ENCODE data around the gene DGKG. TPM values are rescaled to one million over a fixed set of nuclear protein-coding genes. Genes with fewer than 3 reads are reported as not detected.

Gene DGKG
- total RNA-seq, 1 donor from 2014 or later: 5.7 TPM

DNA sequence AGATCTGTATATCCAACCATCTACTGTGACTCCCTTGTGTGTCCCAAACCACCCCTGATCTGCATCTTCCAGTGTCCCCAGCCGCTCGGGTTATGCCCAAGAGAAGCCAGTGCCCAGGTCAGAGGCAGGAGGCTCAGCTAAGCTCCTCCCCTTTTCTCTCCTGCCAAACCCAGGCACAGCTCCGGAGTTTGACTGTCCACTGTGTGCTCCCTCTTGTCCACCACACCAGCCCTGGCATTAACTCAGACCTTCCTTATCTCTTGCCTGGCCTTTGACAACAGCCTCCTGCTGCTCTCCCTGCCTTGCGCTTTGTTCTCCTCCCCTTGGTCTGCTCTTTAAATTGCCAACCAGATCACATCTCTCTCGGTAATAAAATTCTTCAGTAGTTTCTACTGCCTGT lies 39.3 kb downstream of the DGKG start:
- TF ChIP-seq, protein P1, sequence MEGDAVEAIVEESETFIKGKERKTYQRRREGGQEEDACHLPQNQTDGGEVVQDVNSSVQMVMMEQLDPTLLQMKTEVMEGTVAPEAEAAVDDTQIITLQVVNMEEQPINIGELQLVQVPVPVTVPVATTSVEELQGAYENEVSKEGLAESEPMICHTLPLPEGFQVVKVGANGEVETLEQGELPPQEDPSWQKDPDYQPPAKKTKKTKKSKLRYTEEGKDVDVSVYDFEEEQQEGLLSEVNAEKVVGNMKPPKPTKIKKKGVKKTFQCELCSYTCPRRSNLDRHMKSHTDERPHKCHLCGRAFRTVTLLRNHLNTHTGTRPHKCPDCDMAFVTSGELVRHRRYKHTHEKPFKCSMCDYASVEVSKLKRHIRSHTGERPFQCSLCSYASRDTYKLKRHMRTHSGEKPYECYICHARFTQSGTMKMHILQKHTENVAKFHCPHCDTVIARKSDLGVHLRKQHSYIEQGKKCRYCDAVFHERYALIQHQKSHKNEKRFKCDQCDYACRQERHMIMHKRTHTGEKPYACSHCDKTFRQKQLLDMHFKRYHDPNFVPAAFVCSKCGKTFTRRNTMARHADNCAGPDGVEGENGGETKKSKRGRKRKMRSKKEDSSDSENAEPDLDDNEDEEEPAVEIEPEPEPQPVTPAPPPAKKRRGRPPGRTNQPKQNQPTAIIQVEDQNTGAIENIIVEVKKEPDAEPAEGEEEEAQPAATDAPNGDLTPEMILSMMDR (IDR thresholded peaks at IDR 0.05): no peak
- H3K9me3 ChIP-seq: no peaks in the 10 kb centered on the region
- no peak overlapping the region for H3K27ac ChIP-seq
- no peaks in the 10 kb centered on the region for H3K27me3 ChIP-seq (ENCODE audit: low read depth)
- no peak overlapping the region for H3K4me3 ChIP-seq
- no peaks in the 10 kb centered on the region for H3K4me1 ChIP-seq
- DNase-seq (no peak), ATAC-seq (no peak)
- intact Hi-C loops (cut with DNase I): no loop called here
- H3K36me3 ChIP-seq: no peaks in the 10 kb centered on the region

GRCh38 chr3:186321746-186322145 lies 40.3 kb downstream of the DGKG start:
- no peak for DNase-seq
- no peak for ATAC-seq
- no peaks in the 10 kb centered on the region for H3K9me3 ChIP-seq
- H3K4me3 ChIP-seq: no peak overlapping the region
- TF ChIP-seq, protein P1 (IDR thresholded peaks at IDR 0.05): no peak
- intact Hi-C loops (cut with DNase I): no loop called here
- H3K27ac ChIP-seq: no peak overlapping the region
- H3K27me3 ChIP-seq (ENCODE audit: low read depth): no peaks in the 10 kb centered on the region
- H3K36me3 ChIP-seq: no peaks in the 10 kb centered on the region
- no peaks in the 10 kb centered on the region for H3K4me1 ChIP-seq

GRCh38 chr3:186320862-186321568 lies 41.0 kb downstream of the DGKG start:
- H3K27ac ChIP-seq: no peak overlapping the region
- no peaks in the 10 kb centered on the region for H3K9me3 ChIP-seq
- no peaks in the 10 kb centered on the region for H3K36me3 ChIP-seq
- H3K4me3 ChIP-seq: no peak overlapping the region
- no peak for DNase-seq
- TF ChIP-seq, protein P1 (IDR thresholded peaks at IDR 0.05): no peak
- no peaks in the 10 kb centered on the region for H3K27me3 ChIP-seq (ENCODE audit: low read depth)
- no peaks in the 10 kb centered on the region for H3K4me1 ChIP-seq
- intact Hi-C loops (cut with DNase I): no loop called here
- ATAC-seq: no peak

DNA sequence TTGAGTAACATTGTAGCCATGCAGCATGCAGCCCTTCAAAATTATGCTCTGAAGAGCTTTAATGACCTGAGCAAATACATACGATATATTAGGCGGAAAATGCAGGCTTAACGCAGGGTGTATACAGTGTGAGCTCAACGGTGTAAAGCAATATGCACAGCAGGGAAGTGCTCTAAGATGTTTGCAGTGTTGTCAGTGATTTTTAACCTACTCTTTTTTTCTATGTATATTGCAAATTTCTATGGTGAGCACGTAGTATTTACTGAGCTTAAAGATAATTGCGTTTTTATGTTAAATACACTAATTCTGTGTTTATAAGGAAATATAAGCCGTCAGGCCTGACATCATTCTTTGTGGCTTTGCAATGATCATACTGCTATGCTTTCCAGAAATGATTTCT lies 42.1 kb downstream of the DGKG start:
- Histone ChIP-seq H3K27me3 (ENCODE audit: low read depth) (no peaks in the 10 kb centered on the region), H3K27ac (no peak overlapping the region), H3K4me1 (no peaks in the 10 kb centered on the region), H3K4me3 (no peak overlapping the region), H3K36me3 (no peaks in the 10 kb centered on the region), H3K9me3 (no peaks in the 10 kb centered on the region)
- no peak for ATAC-seq
- no peak for DNase-seq
- intact Hi-C loops (cut with DNase I): no loop called here
- TF ChIP-seq, protein P1 (IDR thresholded peaks at IDR 0.05): no peak

DNA sequence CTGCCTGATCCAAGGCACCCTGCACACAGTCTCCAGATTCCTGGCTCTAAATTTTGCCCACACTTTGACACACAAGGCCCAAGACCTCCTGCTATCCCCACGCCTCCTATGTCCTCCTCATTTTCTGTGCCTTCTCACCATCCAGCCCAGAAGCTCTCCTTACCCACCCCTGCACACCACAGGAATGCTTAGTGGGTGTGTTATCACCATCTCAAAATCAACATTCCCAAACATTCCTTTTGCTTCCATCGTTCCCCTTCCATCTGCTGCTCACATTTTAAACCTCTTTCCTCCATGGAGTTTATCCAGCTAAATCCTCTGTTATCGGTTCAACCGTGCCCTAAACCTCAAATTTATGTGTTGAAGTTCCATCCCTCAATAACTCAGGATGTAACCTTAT lies 43.9 kb downstream of the DGKG start:
- TF ChIP-seq, protein P1 (IDR thresholded peaks at IDR 0.05): no peak
- no peak overlapping the region for H3K4me3 ChIP-seq
- DNase-seq: no peak
- no peaks in the 10 kb centered on the region for H3K27me3 ChIP-seq (ENCODE audit: low read depth)
- H3K9me3 ChIP-seq: no peaks in the 10 kb centered on the region
- H3K4me1 ChIP-seq: no peaks in the 10 kb centered on the region
- no peaks in the 10 kb centered on the region for H3K36me3 ChIP-seq
- ATAC-seq: no peak
- intact Hi-C loops (cut with DNase I): no loop called here
- H3K27ac ChIP-seq: no peak overlapping the region
